ENCODE data around the gene MRPL12.

- TF ChIP-seq, protein P1, sequence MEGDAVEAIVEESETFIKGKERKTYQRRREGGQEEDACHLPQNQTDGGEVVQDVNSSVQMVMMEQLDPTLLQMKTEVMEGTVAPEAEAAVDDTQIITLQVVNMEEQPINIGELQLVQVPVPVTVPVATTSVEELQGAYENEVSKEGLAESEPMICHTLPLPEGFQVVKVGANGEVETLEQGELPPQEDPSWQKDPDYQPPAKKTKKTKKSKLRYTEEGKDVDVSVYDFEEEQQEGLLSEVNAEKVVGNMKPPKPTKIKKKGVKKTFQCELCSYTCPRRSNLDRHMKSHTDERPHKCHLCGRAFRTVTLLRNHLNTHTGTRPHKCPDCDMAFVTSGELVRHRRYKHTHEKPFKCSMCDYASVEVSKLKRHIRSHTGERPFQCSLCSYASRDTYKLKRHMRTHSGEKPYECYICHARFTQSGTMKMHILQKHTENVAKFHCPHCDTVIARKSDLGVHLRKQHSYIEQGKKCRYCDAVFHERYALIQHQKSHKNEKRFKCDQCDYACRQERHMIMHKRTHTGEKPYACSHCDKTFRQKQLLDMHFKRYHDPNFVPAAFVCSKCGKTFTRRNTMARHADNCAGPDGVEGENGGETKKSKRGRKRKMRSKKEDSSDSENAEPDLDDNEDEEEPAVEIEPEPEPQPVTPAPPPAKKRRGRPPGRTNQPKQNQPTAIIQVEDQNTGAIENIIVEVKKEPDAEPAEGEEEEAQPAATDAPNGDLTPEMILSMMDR (IDR thresholded peaks at IDR 0.05; ENCODE audit: low read length), result no peak
- TF ChIP-seq EZH2 (IDR thresholded peaks at IDR 0.05; ENCODE audit: borderline replicate concordance, low read length), result no peak
Measured at GRCh38 chr17:81682565-81683207, 20.5 kb upstream of the MRPL12 start.

Data from OCI-LY1 (cell line).